Stomach (tissue), 4 donors: ENCODE measurements around the gene SYNE4.

Experiments
- POLR2A ChIP-seq, 4 donors: fragments of 450-650 bp; IDR thresholded peaks; one replicate each; pipeline ENCODE4 v1.6.1; 2016; ENCODE audit warnings: antibody characterized with exemption in 4 of 4, control low read depth in 2 of 4, mild to moderate bottlenecking in 1 of 4, moderate library complexity in 1 of 4
- TF ChIP-seq, protein P1 (sequence below), 7 experiments: fragments of 450-650 bp in 4 of 7; fragments of 200-600 bp in 3 of 7; sonication (generic) in 3 of 7; IDR thresholded peaks; one replicate each; pipeline ENCODE4 v1.5.1; 2016 to 2019; ENCODE audit warnings: antibody characterized with exemption in 7 of 7, control low read depth in 2 of 7, mild to moderate bottlenecking in 1 of 7

DNA sequence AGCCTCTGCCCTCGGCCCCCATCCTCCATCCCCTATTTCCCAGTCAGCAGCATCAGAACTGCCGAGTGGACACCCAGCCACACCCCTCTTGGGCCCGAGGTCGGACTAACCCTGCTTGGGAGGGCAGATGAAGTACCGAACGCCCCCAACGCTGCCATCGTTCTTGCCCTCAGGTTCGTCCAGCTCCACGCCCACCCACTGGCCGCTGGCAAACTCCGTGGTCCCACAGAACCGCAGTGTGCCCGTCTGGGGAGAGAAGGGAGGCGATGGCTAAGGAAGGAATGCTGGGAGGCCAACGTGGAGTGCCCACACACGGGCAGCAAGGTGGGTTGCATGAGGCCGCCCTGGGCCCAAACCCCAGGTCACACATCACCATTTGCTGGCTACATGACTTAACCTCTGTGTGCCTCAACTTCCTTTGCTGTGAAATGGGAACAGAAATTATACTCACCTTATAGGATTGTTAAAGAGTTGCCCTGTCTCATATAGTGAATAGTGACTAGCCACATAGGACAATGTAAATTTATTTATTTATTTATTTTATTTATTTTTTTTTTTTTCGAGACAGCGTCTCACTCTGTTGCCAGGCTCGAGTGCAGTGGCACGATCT is 10.6 kb upstream of the SYNE4 start:
- TF ChIP-seq, protein P1, sequence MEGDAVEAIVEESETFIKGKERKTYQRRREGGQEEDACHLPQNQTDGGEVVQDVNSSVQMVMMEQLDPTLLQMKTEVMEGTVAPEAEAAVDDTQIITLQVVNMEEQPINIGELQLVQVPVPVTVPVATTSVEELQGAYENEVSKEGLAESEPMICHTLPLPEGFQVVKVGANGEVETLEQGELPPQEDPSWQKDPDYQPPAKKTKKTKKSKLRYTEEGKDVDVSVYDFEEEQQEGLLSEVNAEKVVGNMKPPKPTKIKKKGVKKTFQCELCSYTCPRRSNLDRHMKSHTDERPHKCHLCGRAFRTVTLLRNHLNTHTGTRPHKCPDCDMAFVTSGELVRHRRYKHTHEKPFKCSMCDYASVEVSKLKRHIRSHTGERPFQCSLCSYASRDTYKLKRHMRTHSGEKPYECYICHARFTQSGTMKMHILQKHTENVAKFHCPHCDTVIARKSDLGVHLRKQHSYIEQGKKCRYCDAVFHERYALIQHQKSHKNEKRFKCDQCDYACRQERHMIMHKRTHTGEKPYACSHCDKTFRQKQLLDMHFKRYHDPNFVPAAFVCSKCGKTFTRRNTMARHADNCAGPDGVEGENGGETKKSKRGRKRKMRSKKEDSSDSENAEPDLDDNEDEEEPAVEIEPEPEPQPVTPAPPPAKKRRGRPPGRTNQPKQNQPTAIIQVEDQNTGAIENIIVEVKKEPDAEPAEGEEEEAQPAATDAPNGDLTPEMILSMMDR (IDR thresholded peaks at IDR 0.05), result no peak
- no peak for TF ChIP-seq POLR2A (IDR thresholded peaks at IDR 0.05)
